ENCODE data around the gene PAK6. TPM values are rescaled to one million over a fixed set of nuclear protein-coding genes. Genes with fewer than 3 reads are reported as not detected.

PAK6 gene
- polyA plus RNA-seq, 1 donor from 2014 or later: 32.4 TPM

DNA sequence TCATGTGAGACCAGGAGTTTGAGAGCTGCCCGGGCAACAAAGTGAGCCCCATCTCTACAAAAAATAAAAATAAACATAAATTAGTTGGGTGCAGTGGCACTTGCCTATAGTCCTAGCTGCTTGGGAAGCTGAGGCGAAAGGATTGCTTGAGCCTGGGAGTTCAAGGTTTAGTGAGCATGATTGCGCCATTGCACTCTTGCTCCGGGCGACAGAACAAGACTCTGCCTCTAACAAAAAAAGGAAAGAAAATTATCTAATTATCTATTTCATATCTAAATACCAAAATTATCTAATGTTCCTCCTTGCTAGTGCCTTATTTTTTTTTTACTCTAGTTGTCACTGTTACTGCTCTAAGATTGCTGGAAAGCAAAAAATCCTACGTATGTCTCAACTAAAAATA lies 16.7 kb upstream of the PAK6 start:
- H3K9me2 ChIP-seq (ENCODE audit: insufficient read depth, low read length): no peaks in the 10 kb centered on the region
- H3K79me2 ChIP-seq (replicated peaks; ENCODE audit: insufficient read depth, low read length): no peaks in the 10 kb centered on the region
- no peaks in the 10 kb centered on the region for H4K20me1 ChIP-seq (ENCODE audit: insufficient read depth)
- H3K4me3 ChIP-seq (ENCODE audit: low read length): no peak overlapping the region
- H2AFZ ChIP-seq (ENCODE audit: low read depth, low read length): no peak overlapping the region
- H3K4me2 ChIP-seq (ENCODE audit: low read length): no peak overlapping the region
- no peaks in the 10 kb centered on the region for H3K9me3 ChIP-seq (ENCODE audit: low read length)
- no peak for TF ChIP-seq EP300 (conservative IDR thresholded peaks at IDR 0.05; ENCODE audit: poor library complexity, severe bottlenecking)
- TF ChIP-seq POLR2AphosphoS5 (IDR thresholded peaks at IDR 0.05): no peak
- no peak for TF ChIP-seq EZH2 (IDR thresholded peaks at IDR 0.05; ENCODE audit: borderline replicate concordance, insufficient read depth, low read length, poor library complexity, severe bottlenecking)
- TF ChIP-seq REST (IDR thresholded peaks at IDR 0.05; ENCODE audit: borderline replicate concordance): no peak
- TF ChIP-seq TAF1 (IDR thresholded peaks at IDR 0.05; ENCODE audit: low read depth): no peak
- TF ChIP-seq SMC3 (conservative IDR thresholded peaks at IDR 0.05; ENCODE audit: poor library complexity): no peak
- no peak for TF ChIP-seq MXI1 (conservative IDR thresholded peaks at IDR 0.05; ENCODE audit: poor library complexity, severe bottlenecking)
- TF ChIP-seq CTCF (IDR thresholded peaks at IDR 0.05; ENCODE audit: poor library complexity, severe bottlenecking): no peak
- TF ChIP-seq RAD21 (conservative IDR thresholded peaks at IDR 0.05): no peak
- no peaks in the 10 kb centered on the region for H3K27me3 ChIP-seq (ENCODE audit: insufficient read depth, low read depth, low read length)
- no peak overlapping the region for H3K27ac ChIP-seq (ENCODE audit: low read length)
- H3F3A ChIP-seq (ENCODE audit: insufficient read depth, low read length, poor library complexity, severe bottlenecking): no peaks in the 10 kb centered on the region
- no peaks in the 10 kb centered on the region for H3K36me3 ChIP-seq (ENCODE audit: insufficient read depth, low read length)
- H3K9ac ChIP-seq (ENCODE audit: low read length): no peak overlapping the region

DNA sequence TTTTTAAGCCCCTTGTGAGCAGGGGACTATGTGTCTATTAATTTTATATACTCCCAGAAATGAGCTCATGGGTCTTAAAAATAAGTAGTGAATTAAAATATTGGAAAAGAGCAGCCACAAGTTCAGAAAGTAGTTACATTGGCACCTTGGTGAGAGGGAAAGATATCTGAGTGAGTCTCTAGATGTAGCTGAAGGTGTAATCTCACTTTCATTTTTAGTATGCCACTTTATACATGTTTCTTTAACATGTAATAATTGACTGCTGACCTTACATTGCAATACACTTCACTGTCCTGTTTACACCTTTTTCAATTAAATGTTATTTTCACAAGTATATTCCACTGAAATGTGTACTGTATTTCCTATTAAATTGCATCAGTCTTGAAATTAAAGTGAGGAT lies 12.1 kb upstream of the PAK6 start:
- Histone ChIP-seq H3K36me3 (ENCODE audit: insufficient read depth, low read length) (no peaks in the 10 kb centered on the region), H3K4me2 (ENCODE audit: low read length) (no peak overlapping the region), H4K20me1 (ENCODE audit: insufficient read depth) (no peaks in the 10 kb centered on the region), H3F3A (ENCODE audit: insufficient read depth, low read length, poor library complexity, severe bottlenecking) (no peaks in the 10 kb centered on the region), H3K27me3 (ENCODE audit: insufficient read depth, low read depth, low read length) (no peaks in the 10 kb centered on the region), H3K27ac (ENCODE audit: low read length) (no peak overlapping the region), H2AFZ (ENCODE audit: low read depth, low read length) (no peak overlapping the region), H3K9me2 (ENCODE audit: insufficient read depth, low read length) (no peaks in the 10 kb centered on the region), H3K79me2 (replicated peaks; ENCODE audit: insufficient read depth, low read length) (no peaks in the 10 kb centered on the region), H3K4me3 (ENCODE audit: low read length) (no peak overlapping the region), H3K9me3 (ENCODE audit: low read length) (no peaks in the 10 kb centered on the region), H3K9ac (ENCODE audit: low read length) (no peak overlapping the region)
- TF ChIP-seq RAD21 (conservative IDR thresholded peaks at IDR 0.05) (no peak), SMC3 (conservative IDR thresholded peaks at IDR 0.05; ENCODE audit: poor library complexity) (no peak)

- no peaks in the 10 kb centered on the region for H3K9me3 ChIP-seq (ENCODE audit: low read length)
- no peaks in the 10 kb centered on the region for H3K79me2 ChIP-seq (replicated peaks; ENCODE audit: insufficient read depth, low read length)
- TF ChIP-seq SMC3 (conservative IDR thresholded peaks at IDR 0.05; ENCODE audit: poor library complexity) (no peak), TAF1 (IDR thresholded peaks at IDR 0.05; ENCODE audit: low read depth) (no peak), POLR2AphosphoS5 (IDR thresholded peaks at IDR 0.05) (no peak), EZH2 (IDR thresholded peaks at IDR 0.05; ENCODE audit: borderline replicate concordance, insufficient read depth, low read length, poor library complexity, severe bottlenecking) (no peak), RAD21 (conservative IDR thresholded peaks at IDR 0.05) (no peak)
- no peaks in the 10 kb centered on the region for H3F3A ChIP-seq (ENCODE audit: insufficient read depth, low read length, poor library complexity, severe bottlenecking)
- no peak overlapping the region for H3K4me3 ChIP-seq (ENCODE audit: low read length)
- no peak overlapping the region for H3K4me2 ChIP-seq (ENCODE audit: low read length)
- no peaks in the 10 kb centered on the region for H3K9me2 ChIP-seq (ENCODE audit: insufficient read depth, low read length)
- H3K27ac ChIP-seq (ENCODE audit: low read length): no peak overlapping the region
- no peaks in the 10 kb centered on the region for H3K36me3 ChIP-seq (ENCODE audit: insufficient read depth, low read length)
- no peaks in the 10 kb centered on the region for H3K27me3 ChIP-seq (ENCODE audit: insufficient read depth, low read depth, low read length)
- no peaks in the 10 kb centered on the region for H4K20me1 ChIP-seq (ENCODE audit: insufficient read depth)
- no peak overlapping the region for H2AFZ ChIP-seq (ENCODE audit: low read depth, low read length)
- H3K9ac ChIP-seq (ENCODE audit: low read length): no peak overlapping the region
These were observed 9.5 kb upstream of the PAK6 start for GRCh38 chr15:40229316-40229715.

Data from neural cell (in vitro differentiated cells).